ENCODE measurements around the gene NPEPL1.
A peak's percentile ranks its signal among the peaks of the same experiment; 100 is the strongest.

The NPEPL1 gene

GRCh38 chr20:58651946-58652605 is 40.5 kb upstream of the NPEPL1 start:
- Mint-ChIP-seq H3K36me3 (peaks cover 6% of the 10 kb centered on the region), H3K4me3 (peak overlapping the region; percentile 91), H3K9me3 (no peaks in the 10 kb centered on the region), H3K27me3 (no peaks in the 10 kb centered on the region), H3K4me1 (peaks cover 10% of the 10 kb centered on the region), H3K27ac (peak overlapping the region; percentile 91)
- peak; percentile 70 for ATAC-seq (ENCODE audit: low read depth)
- peak; percentile 52 to 58 for DNase-seq (ENCODE audit: low spot score in 2 of 2)

- peaks cover 6% of the 10 kb centered on the region for H3K36me3 Mint-ChIP-seq
- H3K9me3 Mint-ChIP-seq: no peaks in the 10 kb centered on the region
- peak overlapping the region; percentile 91 for H3K27ac Mint-ChIP-seq
- H3K4me3 Mint-ChIP-seq: peak overlapping the region; percentile 91
- H3K4me1 Mint-ChIP-seq: peaks cover 13% of the 10 kb centered on the region
- no peak for DNase-seq (ENCODE audit: low spot score in 2 of 2)
- no peaks in the 10 kb centered on the region for H3K27me3 Mint-ChIP-seq
- peak; percentile 1 for ATAC-seq (ENCODE audit: low read depth)
Measured at GRCh38 chr20:58652606-58653294, 39.9 kb upstream of the NPEPL1 start.

DNA sequence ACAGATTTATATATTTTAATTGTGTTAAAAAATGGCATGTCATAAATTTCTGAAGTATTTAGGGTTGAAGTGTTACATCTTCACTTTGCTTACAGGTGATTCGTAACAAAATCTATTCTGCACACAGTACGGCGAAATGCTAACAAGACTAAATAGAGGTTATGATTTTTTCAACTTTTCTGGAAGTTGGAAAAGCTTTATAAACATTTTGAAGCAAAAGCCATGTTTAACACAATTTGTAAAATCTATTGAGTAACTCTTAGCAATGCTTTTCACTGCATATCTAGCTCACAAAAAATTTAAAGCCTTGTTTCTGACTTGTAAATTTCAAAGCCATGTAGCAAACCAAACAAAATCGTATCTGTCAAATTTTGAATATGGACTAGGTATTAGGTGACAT is 38.3 kb upstream of the NPEPL1 start:
- H3K4me1 Mint-ChIP-seq: peaks cover 15% of the 10 kb centered on the region
- no peaks in the 10 kb centered on the region for H3K9me3 Mint-ChIP-seq
- no peak for DNase-seq (ENCODE audit: low spot score in 2 of 2)
- no peaks in the 10 kb centered on the region for H3K27me3 Mint-ChIP-seq
- no peak overlapping the region for H3K4me3 Mint-ChIP-seq
- H3K27ac Mint-ChIP-seq: no peak overlapping the region
- H3K36me3 Mint-ChIP-seq: peaks cover 9% of the 10 kb centered on the region
- ATAC-seq (ENCODE audit: low read depth): no peak

DNA sequence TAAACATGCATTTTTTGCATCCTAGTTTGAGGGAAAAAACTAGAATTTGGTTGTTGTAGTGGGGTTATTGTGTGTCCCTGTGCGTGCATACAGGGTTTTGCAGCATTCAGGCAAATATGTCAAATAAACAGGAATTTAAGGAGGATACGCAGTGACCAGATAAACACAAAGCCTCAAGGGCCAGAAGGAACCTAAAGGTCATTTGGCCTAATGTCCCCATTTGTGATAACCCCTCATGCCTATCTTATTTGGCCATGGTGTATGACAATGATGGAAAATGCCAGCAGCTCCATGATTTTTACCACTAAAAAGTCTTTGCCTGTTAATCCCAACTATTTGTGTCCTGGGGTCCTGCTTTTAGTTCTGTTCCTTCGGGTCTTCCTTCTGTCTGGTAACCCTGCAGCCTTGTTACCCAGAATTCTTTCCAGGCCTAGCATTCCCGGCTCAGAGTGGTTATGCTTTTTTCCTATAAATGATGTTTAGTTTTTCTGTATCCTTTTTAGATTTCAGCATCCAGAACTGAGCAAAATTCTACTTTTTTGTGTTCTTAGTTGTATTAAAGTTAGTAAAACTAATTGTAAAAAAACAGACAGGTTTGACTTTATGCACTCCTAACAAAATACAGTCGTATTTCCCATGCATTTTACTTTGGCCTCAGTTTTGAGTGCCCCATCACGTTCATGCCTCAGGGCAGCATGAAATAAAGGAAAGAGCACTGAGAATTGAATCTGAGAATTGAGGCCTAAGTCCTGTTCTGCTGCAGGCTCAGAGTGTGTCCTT is 37.1 kb upstream of the NPEPL1 start:
- H3K36me3 Mint-ChIP-seq: peaks cover 14% of the 10 kb centered on the region
- H3K27me3 Mint-ChIP-seq: no peaks in the 10 kb centered on the region
- H3K9me3 Mint-ChIP-seq: no peaks in the 10 kb centered on the region
- H3K4me3 Mint-ChIP-seq: no peak overlapping the region
- peaks cover 20% of the 10 kb centered on the region for H3K4me1 Mint-ChIP-seq
- DNase-seq (ENCODE audit: low spot score in 2 of 2) (no peak), ATAC-seq (ENCODE audit: low read depth) (no peak)
- no peak overlapping the region for H3K27ac Mint-ChIP-seq

DNA sequence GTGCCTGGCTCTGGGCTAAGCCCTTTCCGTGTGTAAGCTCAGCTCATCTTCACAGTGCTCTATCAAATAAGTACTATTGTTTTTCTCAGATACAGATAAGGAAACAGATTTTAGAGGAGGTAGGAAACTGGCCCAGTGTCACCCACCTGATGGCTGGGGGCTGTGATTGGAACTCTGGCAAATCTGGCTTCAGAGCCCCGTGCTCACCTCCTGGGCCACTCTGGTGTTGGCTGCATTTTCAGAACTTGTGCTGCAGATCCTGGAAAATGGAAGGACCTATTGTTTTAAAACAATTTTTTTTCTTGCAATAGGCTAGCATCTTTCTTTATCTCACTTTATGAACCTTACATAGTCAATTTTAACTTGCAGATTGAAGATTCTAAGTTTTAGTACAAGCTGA is 35.8 kb upstream of the NPEPL1 start:
- no peak for DNase-seq (ENCODE audit: low spot score in 2 of 2)
- Mint-ChIP-seq H3K27ac (no peak overlapping the region), H3K27me3 (no peaks in the 10 kb centered on the region), H3K9me3 (no peaks in the 10 kb centered on the region), H3K4me3 (no peak overlapping the region), H3K4me1 (peaks cover 17% of the 10 kb centered on the region), H3K36me3 (peaks cover 17% of the 10 kb centered on the region)
- no peak for ATAC-seq (ENCODE audit: low read depth)

DNA sequence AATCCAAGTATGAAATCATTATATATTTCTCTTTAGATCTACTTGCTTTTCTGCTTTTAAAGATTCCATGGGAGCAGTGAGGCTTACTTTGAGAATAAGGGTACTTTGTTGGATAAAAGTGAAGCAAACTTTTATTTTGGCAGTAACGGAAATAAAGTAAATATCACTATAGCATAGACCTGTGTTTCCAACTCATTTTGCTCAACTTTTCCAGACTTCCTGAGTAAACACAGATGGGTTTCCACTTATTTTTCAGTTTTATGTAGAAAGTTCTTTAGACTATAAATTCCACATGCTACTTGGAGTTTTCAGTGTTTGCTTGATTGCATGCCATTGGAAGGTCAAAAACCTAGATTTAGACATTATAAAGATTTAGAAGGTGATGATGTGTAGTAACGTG is 35.3 kb upstream of the NPEPL1 start:
- H3K9me3 Mint-ChIP-seq: no peaks in the 10 kb centered on the region
- peaks cover 17% of the 10 kb centered on the region for H3K4me1 Mint-ChIP-seq
- H3K36me3 Mint-ChIP-seq: peaks cover 21% of the 10 kb centered on the region
- no peak overlapping the region for H3K27ac Mint-ChIP-seq
- H3K4me3 Mint-ChIP-seq: no peak overlapping the region
- DNase-seq (ENCODE audit: low spot score in 2 of 2) (no peak), ATAC-seq (ENCODE audit: low read depth) (no peak)
- H3K27me3 Mint-ChIP-seq: no peaks in the 10 kb centered on the region

DNA sequence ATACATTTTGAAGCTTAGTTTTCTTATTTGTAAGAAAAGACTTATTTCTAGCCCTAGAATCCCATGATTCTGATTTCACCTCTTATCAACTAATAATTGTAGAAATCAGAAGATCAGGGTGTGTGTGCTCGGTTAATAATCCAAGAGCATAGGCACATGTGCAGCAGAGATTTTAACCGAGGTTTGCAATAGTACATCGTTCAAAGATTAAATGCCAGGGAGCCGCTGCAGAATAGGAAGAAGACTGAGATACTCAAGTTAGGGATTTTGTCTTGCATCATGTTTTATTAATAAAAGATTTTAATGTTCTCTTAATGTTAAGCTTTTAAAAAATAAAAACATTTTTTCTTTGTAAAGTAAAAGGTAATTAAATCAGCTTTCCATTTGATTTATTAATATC is 34.6 kb upstream of the NPEPL1 start:
- no peak overlapping the region for H3K4me3 Mint-ChIP-seq
- no peak for DNase-seq (ENCODE audit: low spot score in 2 of 2)
- H3K9me3 Mint-ChIP-seq: no peaks in the 10 kb centered on the region
- peaks cover 23% of the 10 kb centered on the region for H3K36me3 Mint-ChIP-seq
- no peak for ATAC-seq (ENCODE audit: low read depth)
- H3K27me3 Mint-ChIP-seq: no peaks in the 10 kb centered on the region
- peaks cover 16% of the 10 kb centered on the region for H3K4me1 Mint-ChIP-seq
- no peak overlapping the region for H3K27ac Mint-ChIP-seq

- no peak overlapping the region for H3K27ac Mint-ChIP-seq
- DNase-seq (ENCODE audit: low spot score in 2 of 2) (no peak), ATAC-seq (ENCODE audit: low read depth) (no peak)
- no peak overlapping the region for H3K4me3 Mint-ChIP-seq
- H3K9me3 Mint-ChIP-seq: no peaks in the 10 kb centered on the region
- H3K36me3 Mint-ChIP-seq: peaks cover 25% of the 10 kb centered on the region
- no peaks in the 10 kb centered on the region for H3K27me3 Mint-ChIP-seq
- H3K4me1 Mint-ChIP-seq: peaks cover 12% of the 10 kb centered on the region
Measured at GRCh38 chr20:58658760-58659159, 33.8 kb upstream of the NPEPL1 start.

DNA sequence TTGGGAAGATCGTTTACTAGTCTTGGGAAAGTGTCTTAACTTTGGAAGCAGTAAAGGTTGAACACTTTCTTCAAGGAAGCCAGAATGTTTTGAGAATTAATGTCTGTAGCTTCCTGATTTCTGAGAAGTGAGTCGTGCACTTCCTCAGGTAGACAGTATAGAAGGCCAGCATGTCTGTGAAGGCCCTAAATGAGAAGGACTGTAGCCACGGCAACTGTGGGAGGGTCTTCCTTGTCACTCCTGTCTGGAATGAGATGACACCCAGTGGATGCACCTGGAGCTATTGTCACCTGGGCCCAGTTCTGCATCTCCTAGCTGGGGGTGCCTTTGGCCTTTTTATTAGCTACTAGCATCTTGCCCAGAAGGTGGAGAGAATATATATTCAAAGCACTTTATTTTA is 32.8 kb upstream of the NPEPL1 start:
- H3K4me3 Mint-ChIP-seq: no peak overlapping the region
- DNase-seq (ENCODE audit: low spot score in 2 of 2): no peak
- H3K27me3 Mint-ChIP-seq: no peaks in the 10 kb centered on the region
- no peak for ATAC-seq (ENCODE audit: low read depth)
- peaks cover 26% of the 10 kb centered on the region for H3K36me3 Mint-ChIP-seq
- no peaks in the 10 kb centered on the region for H3K9me3 Mint-ChIP-seq
- peaks cover 12% of the 10 kb centered on the region for H3K4me1 Mint-ChIP-seq
- H3K27ac Mint-ChIP-seq: no peak overlapping the region

DNA sequence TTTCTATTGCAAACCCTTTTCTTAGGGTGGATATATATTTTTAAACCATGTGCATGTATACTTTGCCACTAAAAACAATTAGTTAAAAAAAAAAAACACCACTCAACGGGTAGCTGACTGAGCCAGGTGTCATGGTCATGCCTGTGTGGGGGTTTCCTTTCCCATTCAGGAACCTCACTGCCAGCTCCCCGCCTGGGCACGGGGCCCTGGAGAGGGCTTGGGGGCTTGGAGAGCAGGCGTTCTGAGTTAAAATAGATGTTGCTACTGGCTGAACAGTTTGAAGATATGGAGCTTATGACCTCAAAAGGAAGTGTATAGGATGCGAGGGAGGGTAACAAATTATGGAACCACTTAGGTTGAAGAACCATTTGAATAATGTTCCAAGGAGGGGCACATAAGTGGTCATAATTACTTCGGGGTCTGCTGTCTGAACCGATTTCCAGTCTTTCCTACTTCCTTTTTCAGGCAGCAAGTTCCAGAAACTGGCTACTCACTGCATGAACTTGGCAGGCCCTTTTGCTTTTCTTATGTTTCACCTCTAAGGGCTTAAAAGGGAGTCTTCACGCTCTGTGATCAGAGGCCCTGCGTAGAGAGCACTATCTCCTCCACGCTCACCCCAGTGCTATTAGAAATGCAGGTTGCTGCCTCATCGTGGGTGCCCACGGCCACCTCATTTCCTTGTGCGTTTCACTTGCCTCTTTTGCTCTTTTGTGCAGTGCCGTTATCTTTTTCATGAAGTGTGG is 31.6 kb upstream of the NPEPL1 start:
- DNase-seq (ENCODE audit: low spot score in 2 of 2): no peak
- H3K27ac Mint-ChIP-seq: no peak overlapping the region
- no peaks in the 10 kb centered on the region for H3K9me3 Mint-ChIP-seq
- H3K4me3 Mint-ChIP-seq: no peak overlapping the region
- H3K36me3 Mint-ChIP-seq: peaks cover 26% of the 10 kb centered on the region
- peaks cover 12% of the 10 kb centered on the region for H3K4me1 Mint-ChIP-seq
- no peaks in the 10 kb centered on the region for H3K27me3 Mint-ChIP-seq
- ATAC-seq (ENCODE audit: low read depth): no peak

DNA sequence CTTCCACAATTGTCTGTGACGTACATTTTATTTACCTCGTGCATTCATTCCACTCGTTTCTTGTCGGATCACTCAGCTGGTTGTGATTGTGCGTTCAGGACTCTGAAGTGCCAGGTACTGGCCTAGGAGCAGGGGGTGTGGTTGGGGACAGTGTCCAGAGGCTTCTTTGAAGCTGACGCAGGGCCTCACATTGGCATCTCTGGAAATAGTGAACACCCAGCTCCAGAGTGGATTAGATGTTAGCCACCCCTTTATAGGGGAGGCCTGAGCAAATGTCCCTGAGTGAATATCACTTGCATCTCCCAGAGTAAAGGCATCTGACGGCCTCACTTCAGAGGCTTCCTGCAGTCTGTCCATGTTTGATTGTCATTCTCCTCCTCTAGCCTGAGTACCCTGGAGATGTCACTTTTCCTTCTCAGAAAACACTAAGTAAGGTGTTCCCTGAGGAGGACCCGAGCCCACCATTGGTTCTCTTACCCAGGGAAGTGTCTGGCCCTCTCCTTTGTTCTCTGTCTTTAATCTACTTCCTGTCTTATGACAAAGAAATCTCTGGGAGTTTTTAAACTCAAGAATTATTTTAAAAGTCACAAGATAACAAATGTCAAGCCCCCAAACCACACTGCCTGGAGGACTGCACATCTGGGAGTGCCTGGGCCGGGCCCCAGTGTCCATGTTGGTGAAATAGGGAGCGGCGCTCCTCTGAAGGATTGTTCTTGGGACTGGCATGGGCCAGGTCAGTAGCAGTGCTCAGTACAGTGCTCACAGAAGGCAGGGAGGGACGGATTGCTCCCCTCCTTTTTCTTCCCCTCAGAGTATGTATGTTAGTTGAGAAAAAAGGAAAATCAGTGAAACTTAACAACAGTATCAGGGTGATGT is 30.8 kb upstream of the NPEPL1 start:
- peaks cover 23% of the 10 kb centered on the region for H3K36me3 Mint-ChIP-seq
- no peaks in the 10 kb centered on the region for H3K27me3 Mint-ChIP-seq
- no peak overlapping the region for H3K4me3 Mint-ChIP-seq
- H3K9me3 Mint-ChIP-seq: no peaks in the 10 kb centered on the region
- ATAC-seq (ENCODE audit: low read depth): no peak
- no peak for DNase-seq (ENCODE audit: low spot score in 2 of 2)
- H3K27ac Mint-ChIP-seq: no peak overlapping the region
- peaks cover 10% of the 10 kb centered on the region for H3K4me1 Mint-ChIP-seq

DNA sequence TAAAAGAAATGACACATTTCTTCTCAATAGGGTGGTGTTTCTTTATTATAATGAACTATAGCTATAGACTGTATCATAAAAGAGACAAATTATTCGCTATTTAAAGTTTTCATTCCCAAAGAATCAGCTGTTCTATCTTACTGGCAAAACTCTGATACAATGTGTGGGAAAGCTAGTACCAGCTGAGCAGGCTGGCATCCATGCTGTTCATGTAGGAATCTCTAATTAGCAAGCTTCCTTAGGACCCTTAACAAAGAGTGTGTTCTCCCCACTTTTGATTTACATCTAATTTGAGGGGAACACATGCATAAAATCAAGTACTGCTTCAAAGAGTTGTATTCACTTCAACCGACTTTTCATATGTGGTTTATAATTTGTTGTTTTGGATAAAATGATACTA is 28.3 kb upstream of the NPEPL1 start:
- Mint-ChIP-seq H3K27me3 (no peaks in the 10 kb centered on the region), H3K36me3 (peaks cover 30% of the 10 kb centered on the region), H3K27ac (no peak overlapping the region), H3K4me1 (peaks cover 7% of the 10 kb centered on the region), H3K9me3 (no peaks in the 10 kb centered on the region), H3K4me3 (no peak overlapping the region)
- DNase-seq (ENCODE audit: low spot score in 2 of 2) (no peak), ATAC-seq (ENCODE audit: low read depth) (no peak)

- Mint-ChIP-seq H3K27ac (no peak overlapping the region), H3K36me3 (peaks cover 28% of the 10 kb centered on the region), H3K27me3 (no peaks in the 10 kb centered on the region), H3K4me3 (no peak overlapping the region), H3K4me1 (peaks cover 9% of the 10 kb centered on the region), H3K9me3 (no peaks in the 10 kb centered on the region)
- ATAC-seq (ENCODE audit: low read depth) (no peak), DNase-seq (ENCODE audit: low spot score in 2 of 2) (no peak)
Measured at GRCh38 chr20:58664883-58665282, 27.7 kb upstream of the NPEPL1 start.
